ENCODE data around the gene FAXDC2. TPM values are rescaled to one million over a fixed set of nuclear protein-coding genes. Genes with fewer than 3 reads are reported as not detected.
A peak's percentile ranks its signal among the peaks of the same experiment; 100 is the strongest.

Gene FAXDC2
- total and polyA plus RNA-seq, 2 of the 13 experiments (the other 11 are each of a cell fraction or from before 2014, with no cell fraction given): 4.7 to 58.8 TPM

DNA sequence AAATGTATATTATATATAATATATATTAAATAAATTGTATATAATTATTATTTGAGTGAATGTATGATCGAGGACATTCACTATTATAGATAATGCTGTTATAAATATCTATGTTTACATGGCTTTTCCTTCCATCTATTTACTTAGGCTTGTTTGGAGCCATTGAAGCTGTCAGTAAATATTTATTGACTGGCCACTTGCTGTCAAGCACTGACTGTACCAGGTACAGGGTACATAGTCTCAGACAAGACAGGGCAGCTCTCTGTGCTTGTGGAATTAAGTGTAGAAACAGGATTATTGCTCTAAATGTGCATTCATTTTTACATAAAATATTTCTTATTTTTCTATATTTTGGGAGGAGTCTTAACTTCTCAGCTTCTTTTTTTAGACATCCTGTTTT, 16.4 kb downstream of the FAXDC2 start (continued):
- TF ChIP-seq, protein P1, sequence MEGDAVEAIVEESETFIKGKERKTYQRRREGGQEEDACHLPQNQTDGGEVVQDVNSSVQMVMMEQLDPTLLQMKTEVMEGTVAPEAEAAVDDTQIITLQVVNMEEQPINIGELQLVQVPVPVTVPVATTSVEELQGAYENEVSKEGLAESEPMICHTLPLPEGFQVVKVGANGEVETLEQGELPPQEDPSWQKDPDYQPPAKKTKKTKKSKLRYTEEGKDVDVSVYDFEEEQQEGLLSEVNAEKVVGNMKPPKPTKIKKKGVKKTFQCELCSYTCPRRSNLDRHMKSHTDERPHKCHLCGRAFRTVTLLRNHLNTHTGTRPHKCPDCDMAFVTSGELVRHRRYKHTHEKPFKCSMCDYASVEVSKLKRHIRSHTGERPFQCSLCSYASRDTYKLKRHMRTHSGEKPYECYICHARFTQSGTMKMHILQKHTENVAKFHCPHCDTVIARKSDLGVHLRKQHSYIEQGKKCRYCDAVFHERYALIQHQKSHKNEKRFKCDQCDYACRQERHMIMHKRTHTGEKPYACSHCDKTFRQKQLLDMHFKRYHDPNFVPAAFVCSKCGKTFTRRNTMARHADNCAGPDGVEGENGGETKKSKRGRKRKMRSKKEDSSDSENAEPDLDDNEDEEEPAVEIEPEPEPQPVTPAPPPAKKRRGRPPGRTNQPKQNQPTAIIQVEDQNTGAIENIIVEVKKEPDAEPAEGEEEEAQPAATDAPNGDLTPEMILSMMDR (CRISPR knock-in tag; IDR thresholded peaks at IDR 0.05): no peak
- TF ChIP-seq PITX1 (CRISPR knock-in tag; IDR thresholded peaks at IDR 0.05) (peak; percentile 46; the same call in 1 of the 2 replicates), PHF8 (CRISPR knock-in tag; IDR thresholded peaks at IDR 0.05) (no peak), KDM5A (IDR thresholded peaks at IDR 0.05; ENCODE audit: borderline replicate concordance, low read length) (no peak), IKZF1 (IDR thresholded peaks at IDR 0.05) (no peak), TOE1 (CRISPR knock-in tag; IDR thresholded peaks at IDR 0.05) (no peak), ZNF224 (CRISPR knock-in tag; IDR thresholded peaks at IDR 0.05) (no peak), NFKBIZ (CRISPR knock-in tag; IDR thresholded peaks at IDR 0.05) (no peak), ETV6 (CRISPR knock-in tag; conservative IDR thresholded peaks at IDR 0.05) (no peak), IRF2 (CRISPR knock-in tag; IDR thresholded peaks at IDR 0.05) (no peak), SNAI1 (CRISPR knock-in tag; IDR thresholded peaks at IDR 0.05; ENCODE audit: borderline replicate concordance) (no peak), CBX1 (IDR thresholded peaks at IDR 0.05; ENCODE audit: low read depth) (no peak), RELA (CRISPR knock-in tag; IDR thresholded peaks at IDR 0.05) (no peak), JDP2 (CRISPR knock-in tag; IDR thresholded peaks at IDR 0.05; ENCODE audit: borderline replicate concordance) (no peak), SSRP1 (CRISPR knock-in tag; IDR thresholded peaks at IDR 0.05) (no peak), BRCA1 (CRISPR knock-in tag; IDR thresholded peaks at IDR 0.05) (no peak)
- TF ChIP-seq, protein P2, sequence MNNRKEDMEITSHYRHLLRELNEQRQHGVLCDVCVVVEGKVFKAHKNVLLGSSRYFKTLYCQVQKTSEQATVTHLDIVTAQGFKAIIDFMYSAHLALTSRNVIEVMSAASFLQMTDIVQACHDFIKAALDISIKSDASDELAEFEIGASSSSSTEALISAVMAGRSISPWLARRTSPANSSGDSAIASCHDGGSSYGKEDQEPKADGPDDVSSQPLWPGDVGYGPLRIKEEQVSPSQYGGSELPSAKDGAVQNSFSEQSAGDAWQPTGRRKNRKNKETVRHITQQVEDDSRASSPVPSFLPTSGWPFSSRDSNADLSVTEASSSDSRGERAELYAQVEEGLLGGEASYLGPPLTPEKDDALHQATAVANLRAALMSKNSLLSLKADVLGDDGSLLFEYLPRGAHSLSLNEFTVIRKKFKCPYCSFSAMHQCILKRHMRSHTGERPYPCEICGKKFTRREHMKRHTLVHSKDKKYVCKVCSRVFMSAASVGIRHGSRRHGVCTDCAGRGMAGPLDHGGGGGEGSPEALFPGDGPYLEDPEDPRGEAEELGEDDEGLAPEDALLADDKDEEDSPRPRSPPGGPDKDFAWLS (CRISPR knock-in tag; IDR thresholded peaks at IDR 0.05; ENCODE audit: borderline replicate concordance): no peak
- TF ChIP-seq, protein P3, sequence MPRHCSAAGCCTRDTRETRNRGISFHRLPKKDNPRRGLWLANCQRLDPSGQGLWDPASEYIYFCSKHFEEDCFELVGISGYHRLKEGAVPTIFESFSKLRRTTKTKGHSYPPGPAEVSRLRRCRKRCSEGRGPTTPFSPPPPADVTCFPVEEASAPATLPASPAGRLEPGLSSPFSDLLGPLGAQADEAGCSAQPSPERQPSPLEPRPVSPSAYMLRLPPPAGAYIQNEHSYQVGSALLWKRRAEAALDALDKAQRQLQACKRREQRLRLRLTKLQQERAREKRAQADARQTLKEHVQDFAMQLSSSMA (CRISPR knock-in tag; IDR thresholded peaks at IDR 0.05): no peak
- TF ChIP-seq, protein P4, sequence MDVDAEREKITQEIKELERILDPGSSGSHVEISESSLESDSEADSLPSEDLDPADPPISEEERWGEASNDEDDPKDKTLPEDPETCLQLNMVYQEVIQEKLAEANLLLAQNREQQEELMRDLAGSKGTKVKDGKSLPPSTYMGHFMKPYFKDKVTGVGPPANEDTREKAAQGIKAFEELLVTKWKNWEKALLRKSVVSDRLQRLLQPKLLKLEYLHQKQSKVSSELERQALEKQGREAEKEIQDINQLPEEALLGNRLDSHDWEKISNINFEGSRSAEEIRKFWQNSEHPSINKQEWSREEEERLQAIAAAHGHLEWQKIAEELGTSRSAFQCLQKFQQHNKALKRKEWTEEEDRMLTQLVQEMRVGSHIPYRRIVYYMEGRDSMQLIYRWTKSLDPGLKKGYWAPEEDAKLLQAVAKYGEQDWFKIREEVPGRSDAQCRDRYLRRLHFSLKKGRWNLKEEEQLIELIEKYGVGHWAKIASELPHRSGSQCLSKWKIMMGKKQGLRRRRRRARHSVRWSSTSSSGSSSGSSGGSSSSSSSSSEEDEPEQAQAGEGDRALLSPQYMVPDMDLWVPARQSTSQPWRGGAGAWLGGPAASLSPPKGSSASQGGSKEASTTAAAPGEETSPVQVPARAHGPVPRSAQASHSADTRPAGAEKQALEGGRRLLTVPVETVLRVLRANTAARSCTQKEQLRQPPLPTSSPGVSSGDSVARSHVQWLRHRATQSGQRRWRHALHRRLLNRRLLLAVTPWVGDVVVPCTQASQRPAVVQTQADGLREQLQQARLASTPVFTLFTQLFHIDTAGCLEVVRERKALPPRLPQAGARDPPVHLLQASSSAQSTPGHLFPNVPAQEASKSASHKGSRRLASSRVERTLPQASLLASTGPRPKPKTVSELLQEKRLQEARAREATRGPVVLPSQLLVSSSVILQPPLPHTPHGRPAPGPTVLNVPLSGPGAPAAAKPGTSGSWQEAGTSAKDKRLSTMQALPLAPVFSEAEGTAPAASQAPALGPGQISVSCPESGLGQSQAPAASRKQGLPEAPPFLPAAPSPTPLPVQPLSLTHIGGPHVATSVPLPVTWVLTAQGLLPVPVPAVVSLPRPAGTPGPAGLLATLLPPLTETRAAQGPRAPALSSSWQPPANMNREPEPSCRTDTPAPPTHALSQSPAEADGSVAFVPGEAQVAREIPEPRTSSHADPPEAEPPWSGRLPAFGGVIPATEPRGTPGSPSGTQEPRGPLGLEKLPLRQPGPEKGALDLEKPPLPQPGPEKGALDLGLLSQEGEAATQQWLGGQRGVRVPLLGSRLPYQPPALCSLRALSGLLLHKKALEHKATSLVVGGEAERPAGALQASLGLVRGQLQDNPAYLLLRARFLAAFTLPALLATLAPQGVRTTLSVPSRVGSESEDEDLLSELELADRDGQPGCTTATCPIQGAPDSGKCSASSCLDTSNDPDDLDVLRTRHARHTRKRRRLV (CRISPR knock-in tag; IDR thresholded peaks at IDR 0.05): no peak
- TF ChIP-seq, protein P5, sequence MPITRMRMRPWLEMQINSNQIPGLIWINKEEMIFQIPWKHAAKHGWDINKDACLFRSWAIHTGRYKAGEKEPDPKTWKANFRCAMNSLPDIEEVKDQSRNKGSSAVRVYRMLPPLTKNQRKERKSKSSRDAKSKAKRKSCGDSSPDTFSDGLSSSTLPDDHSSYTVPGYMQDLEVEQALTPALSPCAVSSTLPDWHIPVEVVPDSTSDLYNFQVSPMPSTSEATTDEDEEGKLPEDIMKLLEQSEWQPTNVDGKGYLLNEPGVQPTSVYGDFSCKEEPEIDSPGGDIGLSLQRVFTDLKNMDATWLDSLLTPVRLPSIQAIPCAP (CRISPR knock-in tag; IDR thresholded peaks at IDR 0.05; ENCODE audit: low read depth): no peak
- TF ChIP-seq, protein P6, sequence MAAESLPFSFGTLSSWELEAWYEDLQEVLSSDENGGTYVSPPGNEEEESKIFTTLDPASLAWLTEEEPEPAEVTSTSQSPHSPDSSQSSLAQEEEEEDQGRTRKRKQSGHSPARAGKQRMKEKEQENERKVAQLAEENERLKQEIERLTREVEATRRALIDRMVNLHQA (CRISPR knock-in tag; IDR thresholded peaks at IDR 0.05): no peak
- TF ChIP-seq, protein P7, sequence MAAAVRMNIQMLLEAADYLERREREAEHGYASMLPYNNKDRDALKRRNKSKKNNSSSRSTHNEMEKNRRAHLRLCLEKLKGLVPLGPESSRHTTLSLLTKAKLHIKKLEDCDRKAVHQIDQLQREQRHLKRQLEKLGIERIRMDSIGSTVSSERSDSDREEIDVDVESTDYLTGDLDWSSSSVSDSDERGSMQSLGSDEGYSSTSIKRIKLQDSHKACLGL (CRISPR knock-in tag; IDR thresholded peaks at IDR 0.05): no peak

All from HepG2 (cell line).